Measurements from ENCODE around the gene IRF9.

GRCh38 chr14:24139272-24139934 lies 21.7 kb upstream of the IRF9 start:
- no peak for TF ChIP-seq CTCF (IDR thresholded peaks at IDR 0.05; ENCODE audit: borderline replicate concordance, extremely low read depth, low read length, poor library complexity, severe bottlenecking)
- no peak for TF ChIP-seq EZH2 (IDR thresholded peaks at IDR 0.05; ENCODE audit: borderline replicate concordance, low read depth, low read length, severe bottlenecking)
